GM12865 (cell line): ENCODE results near the gene EYA4.

Experiments used
- DNase-seq: peaks from one replicate; pipeline ENCODE4 v3.0.0; 2010; ENCODE audit warnings: low read depth
- H3K4me3 ChIP-seq: 2 replicates; pipeline ENCODE4 v1.5.1; 2011; ENCODE audit warnings: mild to moderate bottlenecking, low read depth, low read length, control low read depth
- CTCF ChIP-seq: IDR thresholded peaks from 2 replicates; pipeline ENCODE4 v1.5.1; 2011; ENCODE audit warnings: low read length, control low read depth, low read depth, inconsistent platforms; ENCODE audit not compliant: insufficient read depth; ENCODE audit errors: missing control alignments

EYA4 gene

GRCh38 chr6:133404151-133404550 lies 163.0 kb downstream of the EYA4 start:
- DNase-seq = no peak
- TF ChIP-seq CTCF = no peak
- H3K4me3 ChIP-seq = no peak overlapping the region

GRCh38 chr6:133404728-133405127 lies 163.6 kb downstream of the EYA4 start:
- TF ChIP-seq CTCF = no peak
- no peak overlapping the region for H3K4me3 ChIP-seq
- DNase-seq = no peak

GRCh38 chr6:133407320-133408100 lies 166.4 kb downstream of the EYA4 start:
- TF ChIP-seq CTCF = no peak
- H3K4me3 ChIP-seq = no peak overlapping the region

GRCh38 chr6:133408132-133408531 lies 167.0 kb downstream of the EYA4 start:
- no peak for DNase-seq
- TF ChIP-seq CTCF = no peak
- no peak overlapping the region for H3K4me3 ChIP-seq

More at GRCh38 chr6:133407320-133408100, 166.4 kb downstream of the EYA4 start:
- DNase-seq = no peak

- DNase-seq = no peak
- TF ChIP-seq CTCF = no peak
- H3K4me3 ChIP-seq = no peak overlapping the region
Measured at GRCh38 chr6:133408543-133408942, 167.4 kb downstream of the EYA4 start.

GRCh38 chr6:133410638-133411435 lies 169.7 kb downstream of the EYA4 start:
- H3K4me3 ChIP-seq = no peak overlapping the region
- no peak for DNase-seq
- TF ChIP-seq CTCF = no peak
